Transverse colon (tissue), 4 donors: ENCODE measurements around the gene SMCO1.
"Not testable (repeated sequence)": the region's sequence is repeated elsewhere in the genome, so short reads cannot be mapped to it uniquely, and the experiment has no call there.

Experiments used
- POLR2AphosphoS5 ChIP-seq, 3 donors: sonication (generic); formaldehyde crosslinking; IDR thresholded peaks; one replicate each; pipeline ENCODE4 v1.6.1; 2016; ENCODE audit warnings: antibody characterized with exemption in 3 of 3
- TF ChIP-seq, protein P1 (sequence below), 5 experiments: fragments of 200-600 bp in 3 of 5; fragments of 450-650 bp in 2 of 5; sonication (generic) in 3 of 5; IDR thresholded peaks; 1 replicate in 2 of 5; 2 replicates in 3 of 5; pipeline ENCODE4 v1.5.1; 2016 to 2017; ENCODE audit warnings: antibody characterized with exemption in 5 of 5, inconsistent platforms in 3 of 5, mild to moderate bottlenecking in 2 of 5, moderate library complexity in 1 of 5

GRCh38 chr3:196457470-196457869 lies 57.7 kb downstream of the SMCO1 start:
- TF ChIP-seq, protein P1, sequence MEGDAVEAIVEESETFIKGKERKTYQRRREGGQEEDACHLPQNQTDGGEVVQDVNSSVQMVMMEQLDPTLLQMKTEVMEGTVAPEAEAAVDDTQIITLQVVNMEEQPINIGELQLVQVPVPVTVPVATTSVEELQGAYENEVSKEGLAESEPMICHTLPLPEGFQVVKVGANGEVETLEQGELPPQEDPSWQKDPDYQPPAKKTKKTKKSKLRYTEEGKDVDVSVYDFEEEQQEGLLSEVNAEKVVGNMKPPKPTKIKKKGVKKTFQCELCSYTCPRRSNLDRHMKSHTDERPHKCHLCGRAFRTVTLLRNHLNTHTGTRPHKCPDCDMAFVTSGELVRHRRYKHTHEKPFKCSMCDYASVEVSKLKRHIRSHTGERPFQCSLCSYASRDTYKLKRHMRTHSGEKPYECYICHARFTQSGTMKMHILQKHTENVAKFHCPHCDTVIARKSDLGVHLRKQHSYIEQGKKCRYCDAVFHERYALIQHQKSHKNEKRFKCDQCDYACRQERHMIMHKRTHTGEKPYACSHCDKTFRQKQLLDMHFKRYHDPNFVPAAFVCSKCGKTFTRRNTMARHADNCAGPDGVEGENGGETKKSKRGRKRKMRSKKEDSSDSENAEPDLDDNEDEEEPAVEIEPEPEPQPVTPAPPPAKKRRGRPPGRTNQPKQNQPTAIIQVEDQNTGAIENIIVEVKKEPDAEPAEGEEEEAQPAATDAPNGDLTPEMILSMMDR (IDR thresholded peaks at IDR 0.05) = not testable (repeated sequence)
- TF ChIP-seq POLR2AphosphoS5 (IDR thresholded peaks at IDR 0.05) = not testable (repeated sequence)
